ENCODE results near the gene NFE2L1.

Gene NFE2L1

GRCh38 chr17:48003417-48004151, 44.6 kb upstream of the NFE2L1 start:
- TF ChIP-seq CTCF (conservative IDR thresholded peaks at IDR 0.05; ENCODE audit: low read length), result no peak
- no peak for DNase-seq (ENCODE audit: low read depth)
- H3K4me3 ChIP-seq (ENCODE audit: low read length), result no peak overlapping the region

GRCh38 chr17:48004983-48005382, 43.2 kb upstream of the NFE2L1 start:
- no peak for DNase-seq (ENCODE audit: low read depth)
- no peak overlapping the region for H3K4me3 ChIP-seq (ENCODE audit: low read length)
- TF ChIP-seq CTCF (conservative IDR thresholded peaks at IDR 0.05; ENCODE audit: low read length), result no peak

GRCh38 chr17:48006936-48007709, 41.0 kb upstream of the NFE2L1 start:
- no peak for DNase-seq (ENCODE audit: low read depth)
- H3K4me3 ChIP-seq (ENCODE audit: low read length), result no peak overlapping the region
- no peak for TF ChIP-seq CTCF (conservative IDR thresholded peaks at IDR 0.05; ENCODE audit: low read length)

- H3K4me3 ChIP-seq (ENCODE audit: low read length), result no peak overlapping the region
- no peak for DNase-seq (ENCODE audit: low read depth)
- TF ChIP-seq CTCF (conservative IDR thresholded peaks at IDR 0.05; ENCODE audit: low read length), result no peak
Observed at GRCh38 chr17:48010193-48010592, 38.0 kb upstream of the NFE2L1 start.

GRCh38 chr17:48011405-48012150, 36.6 kb upstream of the NFE2L1 start:
- peak overlapping the region; percentile 53 for H3K4me3 ChIP-seq (ENCODE audit: low read length)
- peak; percentile 68 for DNase-seq (ENCODE audit: low read depth)
- TF ChIP-seq CTCF (conservative IDR thresholded peaks at IDR 0.05; ENCODE audit: low read length), result peak; percentile 76

- H3K4me3 ChIP-seq (ENCODE audit: low read length), result peak overlapping the region; percentile 53
- TF ChIP-seq CTCF (conservative IDR thresholded peaks at IDR 0.05; ENCODE audit: low read length), result no peak
- DNase-seq (ENCODE audit: low read depth), result peak; percentile 30
Observed at GRCh38 chr17:48012151-48012520, 36.0 kb upstream of the NFE2L1 start.

Data from AG10803 (cell line).